ENCODE results near the gene UBE3D. TPM values are rescaled to one million over a fixed set of nuclear protein-coding genes. Genes with fewer than 3 reads are reported as not detected.
A peak's percentile ranks its signal among the peaks of the same experiment; 100 is the strongest.

UBE3D gene
- total and polyA plus RNA-seq, 2 of the 4 experiments (the other 2 are of a cell fraction), result 3.2 to 6.3 TPM

GRCh38 chr6:82881519-82881918, 184.1 kb downstream of the UBE3D start:
- in situ Hi-C loops (cut with MboI; ENCODE audit: low sequenced_read_pairs), result no loop called here
- H4K8ac ChIP-seq (ENCODE audit: low read depth in 2 of 2, low read length in 2 of 2), result no peak overlapping the region
- TF ChIP-seq MXI1 (IDR thresholded peaks at IDR 0.05; ENCODE audit: borderline replicate concordance, low read depth, low read length) (no peak), BHLHE40 (IDR thresholded peaks at IDR 0.05; ENCODE audit: low read depth, low read length) (no peak), CHD1 (IDR thresholded peaks at IDR 0.05; ENCODE audit: low read depth, low read length) (no peak), USF2 (IDR thresholded peaks at IDR 0.05; ENCODE audit: low read depth, low read length) (no peak)
- no peaks in the 10 kb centered on the region for H3K9me3 ChIP-seq (ENCODE audit: control insufficient read depth, insufficient read depth, low read length)
- no peak overlapping the region for H3K9ac ChIP-seq (ENCODE audit: low read depth, low read length)
- no peak overlapping the region for H3K4me3 ChIP-seq (ENCODE audit: insufficient read depth, low read depth, low read length)
- no peaks in the 10 kb centered on the region for H3K79me1 ChIP-seq (ENCODE audit: low read depth in 1 of 2, low read length in 2 of 2)
- no peak overlapping the region for H2BK5ac ChIP-seq (ENCODE audit: low read depth, low read length, poor library complexity, severe bottlenecking)
- H3K27me3 ChIP-seq (ENCODE audit: control insufficient read depth, insufficient read depth, low read length), result no peaks in the 10 kb centered on the region; the same call in 1 of the 2 replicates
- DNase-seq (no peak), ATAC-seq (ENCODE audit: low read depth) (no peak)
- no peaks in the 10 kb centered on the region for H4K20me1 ChIP-seq (ENCODE audit: insufficient read depth, low read length)
- POLR2A ChIA-PET (ENCODE audit: unreplicated experiment), result no interaction called here
- WGBS, 2 experiments (ENCODE audit: extremely low coverage in 2 of 2, insufficient read length in 1 of 2), result no CpG with 5 or more reads among the region's 1 CpG
- no peaks in the 10 kb centered on the region for H3K4me1 ChIP-seq (ENCODE audit: control insufficient read depth, insufficient read depth, low read length)
- H3K27ac ChIP-seq (ENCODE audit: insufficient read depth, low read length), result no peak overlapping the region
- dilution Hi-C loops (cut with HindIII; ENCODE audit: low sequenced_read_pairs, unreplicated experiment), result no loop called here
- H2AK5ac ChIP-seq (ENCODE audit: low read depth, low read length), result no peak overlapping the region
- no peak overlapping the region for H3K4ac ChIP-seq (ENCODE audit: low read depth, low read length)
- no peaks in the 10 kb centered on the region for H3K9me1 ChIP-seq (ENCODE audit: insufficient read depth, low read length)
- no peak overlapping the region for H3K23ac ChIP-seq (ENCODE audit: low read depth, low read length)
- no peaks in the 10 kb centered on the region for H3K36me3 ChIP-seq (ENCODE audit: control insufficient read depth, insufficient read depth, low read length)
- H3K18ac ChIP-seq (ENCODE audit: low read depth, low read length), result no peak overlapping the region
- H3K14ac ChIP-seq (replicated peaks; ENCODE audit: low read depth, low read length), result no peak overlapping the region
- intact Hi-C loops (cut with micrococcal nuclease), result no loop called here
- peak overlapping the region; percentile 37 for H2AK9ac ChIP-seq (replicated peaks; ENCODE audit: low read depth, low read length, poor library complexity)
- CTCF ChIA-PET, result no interaction called here
- H2AFZ ChIP-seq (replicated peaks; ENCODE audit: low read length, poor library complexity), result no peak overlapping the region
- no TSS peak for BruUV-seq (replicated peaks)
- no peak overlapping the region for H2BK120ac ChIP-seq (ENCODE audit: low read depth, low read length)
- no peak overlapping the region for H2BK15ac ChIP-seq (ENCODE audit: low read depth, low read length)
- no peak overlapping the region for H3K4me2 ChIP-seq (ENCODE audit: low read depth, low read length)
- no peak overlapping the region for H3K56ac ChIP-seq (ENCODE audit: extremely low read depth, insufficient read depth, low read length)
- no peak overlapping the region for H4K5ac ChIP-seq (ENCODE audit: low read depth, low read length)
- no peak overlapping the region for H2BK20ac ChIP-seq (ENCODE audit: low read depth, low read length)
- no peak overlapping the region for H4K91ac ChIP-seq (ENCODE audit: insufficient read depth, low read depth, low read length)

Data from IMR-90 (cell line).